ENCODE measurements around the gene CFAP157. TPM values are rescaled to one million over a fixed set of nuclear protein-coding genes. Genes with fewer than 3 reads are reported as not detected.

CFAP157 gene
- total RNA-seq, 2 experiments from 2014 or later: 0.11 TPM; not detected in 1

Other genes with a start within 250 kb of the CFAP157 start
- 10 to 100 TPM; 19.2 to 23.5 TPM for gene STXBP1, start 94.7 kb upstream of the CFAP157 start, total RNA-seq
- 10 to 100 TPM; 15.9 to 16.0 TPM for gene PTRH1, start 8.7 kb downstream of the CFAP157 start, total RNA-seq
- gene TTC16, start 9.1 kb downstream of the CFAP157 start, total RNA-seq: 1 to 10 TPM; 2.1 to 2.3 TPM
- 10 to 100 TPM; 14.4 to 16.1 TPM for gene TOR2A, start 28.3 kb downstream of the CFAP157 start, total RNA-seq
- 10 to 100 TPM; 29.9 to 30.3 TPM for gene SH2D3C, start 71.7 kb downstream of the CFAP157 start, total RNA-seq
- gene CDK9, start 79.0 kb downstream of the CFAP157 start, total RNA-seq: 10 to 100 TPM; 86.2 to 91.6 TPM
- 10 to 100 TPM; 79.8 to 80.4 TPM for gene FPGS, start 95.9 kb downstream of the CFAP157 start, total RNA-seq
- gene ENG, start 147.7 kb downstream of the CFAP157 start, total RNA-seq: 10 to 100 TPM; 14.2 to 15.0 TPM
- 10 to 100 TPM; 12.1 to 14.8 TPM for gene AK1, start 170.7 kb downstream of the CFAP157 start, total RNA-seq
- 10 to 100 TPM; 36.9 to 38.8 TPM for gene ST6GALNAC6, start 192.6 kb downstream of the CFAP157 start, total RNA-seq
- 10 to 100 TPM; 34.3 to 34.9 TPM for gene ST6GALNAC4, start 210.1 kb downstream of the CFAP157 start, total RNA-seq
- 1 to 10 TPM; 1.7 to 2.5 TPM for gene PIP5KL1, start 223.8 kb downstream of the CFAP157 start, total RNA-seq
- gene DPM2, start 230.9 kb downstream of the CFAP157 start, total RNA-seq: 10 to 100 TPM; 41.3 to 43.9 TPM